Measurements from ENCODE around the gene SERINC2.
"Not testable (repeated sequence)": the region's sequence is repeated elsewhere in the genome, so short reads cannot be mapped to it uniquely, and the experiment has no call there.

The SERINC2 gene

DNA sequence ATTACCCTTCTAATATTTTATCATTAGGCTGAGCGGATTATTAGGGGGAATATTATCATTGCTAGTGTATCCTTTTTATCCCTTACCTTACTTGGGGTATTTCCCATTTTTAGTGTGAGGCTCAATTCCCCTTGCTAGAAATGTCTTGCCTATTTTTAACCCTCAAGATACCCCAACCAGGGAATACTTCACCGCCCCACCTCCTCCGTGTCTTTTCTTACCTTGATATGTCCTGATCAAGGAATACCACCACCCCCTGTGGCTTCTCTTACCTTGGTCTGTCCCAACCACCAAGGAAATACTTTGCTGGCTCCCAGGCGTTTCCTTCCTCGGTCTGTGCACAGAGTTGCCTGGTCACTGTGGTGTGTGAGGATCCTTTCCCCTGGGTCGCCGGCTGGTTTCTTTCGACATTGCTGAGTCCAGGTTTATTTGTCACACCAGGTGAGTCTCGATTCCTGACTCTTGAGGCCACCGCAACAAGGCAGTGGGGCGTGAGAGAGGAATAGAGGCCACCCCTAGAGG is 57.8 kb downstream of the SERINC2 start:
- no peak for DNase-seq (ENCODE audit: low read depth in 2 of 2)

DNA sequence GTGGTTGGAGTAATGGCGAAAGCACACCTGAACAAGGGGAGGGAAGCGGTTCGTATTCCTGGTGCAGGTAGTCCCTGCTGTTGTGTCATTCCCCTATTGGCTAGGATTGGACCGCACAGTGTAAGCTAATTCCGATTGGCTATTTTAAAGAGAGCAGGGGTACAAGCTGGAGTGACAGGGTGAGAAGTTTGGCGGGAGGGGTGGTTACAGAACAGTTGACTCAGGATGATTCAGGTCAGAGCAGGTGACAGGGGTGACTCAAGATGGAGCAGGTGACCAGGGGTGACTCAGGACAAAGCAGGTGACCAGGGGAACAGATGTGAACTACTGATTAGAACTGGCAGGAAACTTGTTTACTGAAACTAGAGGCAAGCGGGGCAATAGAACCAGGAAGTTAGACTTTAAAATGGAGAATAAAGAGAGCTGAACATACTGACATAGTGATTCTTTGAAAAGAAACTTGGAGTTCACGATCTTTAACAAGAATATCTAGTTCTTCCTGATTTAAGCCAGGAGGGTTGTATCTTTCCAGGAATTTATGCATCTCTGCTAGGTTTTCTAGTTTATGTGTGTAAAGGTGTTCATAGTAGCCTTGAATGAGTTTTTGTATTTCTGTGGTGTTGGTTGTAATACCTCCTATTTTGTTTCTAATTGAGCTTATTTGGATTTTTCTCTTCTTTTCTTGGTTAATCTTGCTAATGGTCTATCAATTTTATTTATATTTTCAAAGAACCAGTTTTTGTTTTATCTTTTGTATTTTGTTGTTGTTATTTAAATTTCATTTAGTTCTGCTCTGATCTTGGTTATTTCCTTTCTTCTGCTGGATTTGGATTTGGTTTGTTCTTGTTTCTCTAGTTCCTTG is 58.7 kb downstream of the SERINC2 start:
- not testable (repeated sequence) for DNase-seq (ENCODE audit: low read depth in 2 of 2)

DNA sequence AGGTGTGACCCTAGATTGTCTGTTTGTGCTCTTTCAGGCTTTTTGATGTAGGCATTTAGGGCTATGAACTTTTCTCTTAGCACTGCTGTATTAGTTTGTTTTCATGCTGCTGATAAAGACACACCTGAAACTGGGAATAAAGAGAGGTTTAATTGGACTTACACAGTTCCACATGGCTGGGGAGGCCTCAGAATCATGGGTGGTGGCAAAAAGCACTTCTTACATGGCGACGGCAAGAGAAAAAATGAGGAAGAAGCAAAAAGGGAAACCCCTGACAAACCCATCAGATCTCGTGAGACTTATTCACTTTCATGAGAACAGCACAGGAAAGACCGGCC is 59.3 kb downstream of the SERINC2 start:
- DNase-seq (ENCODE audit: low read depth in 2 of 2): not testable (repeated sequence)

DNA sequence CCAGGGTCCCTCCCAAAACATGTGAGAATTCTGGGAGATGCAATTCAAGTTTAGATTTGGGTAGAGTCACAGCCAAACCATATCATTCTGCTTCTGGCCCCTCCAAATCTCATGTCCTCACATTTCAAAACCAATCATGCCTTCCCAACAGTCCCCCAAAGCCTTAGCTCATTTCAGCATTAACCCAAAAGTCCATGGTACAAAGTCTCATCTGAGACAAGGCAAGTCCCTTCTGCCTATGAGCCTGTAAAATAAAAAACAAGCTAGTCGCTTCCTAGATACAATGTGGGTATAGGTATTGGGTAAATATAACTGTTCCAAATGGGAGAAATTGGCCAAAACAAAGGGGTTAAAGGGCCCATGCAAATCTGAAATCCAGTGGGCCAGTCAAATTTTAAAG is 59.7 kb downstream of the SERINC2 start:
- not testable (repeated sequence) for DNase-seq (ENCODE audit: low read depth in 2 of 2)

- DNase-seq (ENCODE audit: low read depth in 2 of 2): not testable (repeated sequence)
Observed at GRCh38 chr1:31473508-31473907, 60.5 kb downstream of the SERINC2 start.

DNA sequence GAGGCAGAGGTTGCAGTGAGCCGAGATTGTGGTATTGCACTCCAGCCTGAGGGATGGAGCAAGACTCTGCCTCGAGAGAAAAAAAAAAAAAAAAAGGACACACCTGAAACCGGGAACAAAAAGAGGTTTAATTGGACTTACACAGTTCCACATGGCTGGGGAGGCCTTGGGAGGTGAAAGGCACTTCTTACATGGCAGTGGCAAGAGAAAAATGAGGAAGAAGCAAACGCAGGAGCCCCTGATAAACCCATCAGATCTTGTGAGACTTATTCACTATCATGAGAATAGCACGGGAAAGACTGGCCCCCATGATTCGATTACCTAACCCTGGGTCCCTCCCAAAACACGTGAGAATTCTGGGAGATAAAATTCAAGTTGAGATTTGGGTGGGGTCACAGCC is 61.6 kb downstream of the SERINC2 start:
- not testable (repeated sequence) for DNase-seq (ENCODE audit: low read depth in 2 of 2)

DNA sequence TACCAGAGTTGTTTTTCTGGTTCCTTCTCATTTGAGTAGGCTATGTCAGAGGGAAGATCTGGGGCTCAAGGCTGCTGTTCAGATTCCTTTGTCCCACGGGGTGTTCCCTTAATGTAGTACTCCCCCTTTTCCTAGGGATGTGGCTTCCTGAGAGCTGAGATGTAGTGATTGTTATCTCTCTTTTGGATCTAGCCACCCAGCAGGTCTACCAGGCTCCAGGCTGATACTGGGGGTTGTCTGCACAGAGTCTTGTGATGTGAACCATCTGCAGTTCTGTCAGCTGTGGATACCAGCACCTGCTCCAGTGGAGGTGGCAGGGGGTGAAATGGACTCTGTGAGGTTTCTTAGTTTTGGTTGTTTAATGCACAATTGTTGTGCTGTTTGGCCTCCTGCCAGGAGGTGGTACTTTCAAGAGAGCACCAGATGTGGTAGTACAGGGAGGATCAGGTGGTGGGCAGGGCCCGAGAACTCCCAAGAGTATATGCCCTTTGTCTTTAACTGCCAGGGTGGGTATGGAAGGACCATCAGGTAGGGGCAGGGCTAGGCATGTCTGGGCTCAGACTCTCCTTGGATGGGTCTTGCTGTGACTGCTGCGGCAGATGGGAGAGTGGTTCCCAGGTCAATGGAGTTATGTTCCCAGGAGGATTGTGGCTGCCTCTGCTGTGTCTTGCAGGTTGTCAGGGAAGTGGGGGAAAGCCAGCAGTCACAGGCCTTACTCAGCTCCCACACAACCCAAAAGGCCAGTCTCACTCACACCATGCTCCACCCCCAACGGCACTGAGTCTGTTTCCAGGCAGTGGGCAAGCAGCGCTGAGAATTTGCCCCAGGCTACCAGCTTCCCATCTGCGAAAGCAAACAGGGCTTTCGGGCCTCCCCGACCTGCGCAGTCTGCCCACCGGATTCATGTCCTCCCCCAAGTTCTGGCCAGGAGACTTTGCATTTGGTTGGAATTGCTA is 64.2 kb downstream of the SERINC2 start:
- DNase-seq (ENCODE audit: low read depth in 2 of 2): no peak

DNA sequence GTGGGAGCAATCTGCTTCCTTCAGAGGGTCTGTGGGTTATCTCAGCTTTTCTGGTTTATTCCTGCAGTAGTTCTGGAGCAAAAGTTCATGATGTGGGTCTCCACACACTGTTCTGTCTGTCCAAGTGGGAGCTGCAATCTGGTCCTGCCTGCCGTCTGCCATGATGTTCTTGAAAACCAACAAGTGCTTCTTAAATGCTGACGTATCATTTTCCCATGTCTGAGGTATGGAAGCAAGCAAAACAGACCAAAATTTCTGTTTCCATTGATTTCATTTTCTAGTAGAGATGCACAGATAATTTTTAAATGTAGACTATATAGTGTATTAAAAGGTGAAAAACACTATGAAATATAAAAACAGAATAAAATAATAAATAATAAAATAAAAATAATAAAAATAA is 65.2 kb downstream of the SERINC2 start:
- no peak for DNase-seq (ENCODE audit: low read depth in 2 of 2)

GRCh38 chr1:31479811-31480210 is 66.8 kb downstream of the SERINC2 start:
- DNase-seq (ENCODE audit: low read depth in 2 of 2): no peak

DNA sequence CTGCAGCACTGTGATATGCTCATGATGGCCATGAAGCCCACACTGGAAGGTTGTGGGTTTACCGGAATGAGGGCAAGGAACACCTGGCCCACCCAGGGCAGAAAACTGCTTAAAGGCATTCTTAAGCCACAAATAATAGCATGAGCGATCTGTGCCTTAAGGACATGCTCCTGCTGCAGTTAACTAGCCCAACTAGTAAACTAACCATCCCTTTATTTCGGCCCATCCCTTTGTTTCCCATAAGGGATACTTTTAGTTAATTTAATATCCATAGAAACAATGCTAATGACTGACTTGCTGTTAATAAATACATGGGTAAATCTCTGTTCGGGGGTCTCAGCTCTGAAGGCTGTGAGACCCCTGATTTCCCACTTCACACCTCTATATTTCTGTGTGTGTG is 67.4 kb downstream of the SERINC2 start:
- DNase-seq (ENCODE audit: low read depth in 2 of 2): not testable (repeated sequence)

DNA sequence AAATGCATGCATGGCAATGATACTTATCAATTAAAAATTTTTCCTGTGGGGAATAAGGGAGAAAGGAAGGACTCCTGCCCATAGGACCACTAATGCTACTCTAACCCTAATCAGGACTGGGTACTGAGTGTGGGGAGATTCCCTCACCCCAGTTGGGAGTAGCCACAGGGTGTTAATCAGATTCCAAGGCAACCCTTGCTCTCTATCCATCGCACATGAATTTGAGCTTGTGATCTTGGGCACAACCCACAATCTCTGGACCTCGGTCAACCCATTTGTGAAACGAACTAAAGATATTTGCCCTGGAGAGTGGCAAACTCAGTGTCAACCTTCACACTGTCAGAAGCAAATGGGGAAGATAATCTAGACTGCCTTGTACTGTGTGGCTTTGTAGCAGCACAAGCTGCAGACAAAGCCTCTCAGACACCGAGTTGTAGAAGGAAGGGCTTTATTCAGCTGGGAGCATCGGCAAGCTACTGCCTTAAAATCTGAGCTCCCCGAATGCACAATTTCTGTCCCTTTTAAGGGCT is 69.5 kb downstream of the SERINC2 start:
- no peak for DNase-seq (ENCODE audit: low read depth in 2 of 2)

- DNase-seq (ENCODE audit: low read depth in 2 of 2): no peak
Observed at GRCh38 chr1:31483012-31483946, 70.3 kb downstream of the SERINC2 start.
